GM21528 (cell line): Measurements from ENCODE around the gene SZRD1.

Experiments
- ATAC-seq: cut with Tn5 transposase; IDR thresholded peaks from one replicate; pipeline ENCODE4 v1.9.1; 2021; ENCODE audit warnings: mild to moderate bottlenecking, moderate library complexity; ENCODE audit not compliant: unreplicated experiment, low FRiP score

SZRD1 gene

DNA sequence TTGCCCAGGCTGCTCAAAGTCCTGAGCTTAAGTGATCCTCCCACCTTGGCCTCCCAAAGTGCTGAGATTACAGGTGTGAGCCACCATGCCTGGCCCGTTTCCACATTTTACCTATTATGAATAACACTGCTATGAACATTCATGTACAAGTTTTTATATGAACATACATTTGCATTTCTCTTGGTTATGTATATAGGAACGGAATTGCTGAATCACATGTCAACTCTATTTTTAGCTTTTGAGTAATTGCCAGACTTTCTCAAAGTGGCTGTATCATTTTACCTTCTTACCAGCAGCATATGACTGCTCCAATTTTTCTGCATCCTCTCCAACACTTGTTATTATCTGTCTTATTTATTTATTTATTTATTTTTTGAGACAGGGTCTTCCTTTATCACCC, 67.5 kb downstream of the SZRD1 start:
- no peak for ATAC-seq

DNA sequence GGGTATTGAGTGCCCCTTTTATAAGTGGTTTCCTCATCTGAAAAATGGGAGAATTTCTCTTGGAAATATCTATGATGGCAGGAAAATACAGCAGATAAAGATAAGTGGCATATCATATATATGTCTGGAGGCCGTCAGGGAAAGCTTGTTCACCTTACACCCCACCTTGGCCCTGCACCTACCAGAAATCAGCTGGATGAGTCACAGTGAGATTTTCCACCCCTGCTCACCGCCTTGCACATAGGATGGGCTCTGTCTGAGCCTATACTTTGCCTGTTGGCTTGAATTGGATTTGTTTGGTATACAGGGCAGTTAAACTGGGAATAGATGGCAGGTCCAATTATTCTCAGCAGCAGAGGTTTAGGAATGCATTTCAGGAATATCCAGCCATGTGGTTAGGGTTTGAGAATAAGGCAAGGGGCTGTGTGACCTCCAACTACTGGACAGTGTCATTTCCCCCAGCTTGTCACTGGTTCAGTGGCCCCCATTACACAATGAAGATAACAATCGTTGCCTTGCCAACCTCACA, 70.0 kb downstream of the SZRD1 start, which contains the start of gene SPATA21:
Gene SPATA21, minus strand, starts transcription at position 479 of the 529 bp plus-strand sequence. CDS start 6,053 bp downstream, outside the sequence.
- ATAC-seq = no peak

DNA sequence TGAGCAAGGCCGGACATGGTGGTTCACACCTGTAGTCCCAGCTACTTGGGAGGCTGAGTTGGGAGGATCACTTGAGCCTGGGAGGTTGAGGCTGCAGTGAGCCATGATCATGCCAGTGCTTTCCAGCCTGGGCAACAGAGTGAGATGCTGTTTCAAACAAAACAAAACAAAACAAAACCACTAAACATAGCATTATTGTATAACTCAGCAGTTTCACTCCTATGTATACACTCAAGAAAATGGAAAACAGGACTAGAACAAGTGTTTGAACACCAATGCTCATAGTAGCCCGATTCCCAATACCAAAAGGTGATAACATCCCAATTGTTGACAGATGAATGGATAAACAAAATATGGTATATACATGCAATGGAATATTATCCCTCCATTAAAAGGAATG, 71.5 kb downstream of the SZRD1 start:
- no peak for ATAC-seq

DNA sequence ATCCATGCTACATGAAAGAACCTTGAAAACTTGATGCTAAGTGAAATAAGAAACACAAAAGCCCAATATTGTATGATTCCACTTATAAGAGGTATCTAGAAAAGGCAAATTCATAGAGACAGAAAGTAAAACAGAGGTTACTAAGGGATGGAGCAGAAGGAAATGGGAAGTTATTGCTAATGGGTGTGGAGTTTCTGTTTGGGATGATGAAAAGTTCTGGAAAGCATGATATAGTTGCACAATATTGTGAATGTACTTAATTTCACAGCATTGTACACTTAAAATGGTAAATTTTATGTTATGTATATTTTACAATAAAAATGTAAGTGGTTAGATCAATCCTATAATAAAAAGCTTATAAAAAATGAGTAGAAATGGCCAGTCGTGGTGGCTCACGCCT, 71.9 kb downstream of the SZRD1 start:
- no peak for ATAC-seq

DNA sequence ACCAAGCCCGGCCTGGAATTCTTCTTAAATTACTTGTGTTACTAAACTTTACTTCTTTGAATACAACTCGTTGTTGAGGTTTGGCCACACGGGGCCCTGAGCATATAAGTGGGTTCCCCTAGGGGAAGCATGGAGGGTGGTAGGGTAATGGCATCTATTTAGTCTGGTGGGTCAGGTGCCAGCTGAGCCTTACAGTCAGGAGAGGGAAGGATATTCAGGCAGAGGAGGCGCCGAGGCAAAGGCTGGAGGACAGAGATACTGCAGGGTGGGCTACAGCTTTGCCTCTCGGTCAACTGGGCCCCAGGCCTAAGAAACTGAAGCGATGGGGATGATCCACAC, 73.1 kb downstream of the SZRD1 start:
- no peak for ATAC-seq

DNA sequence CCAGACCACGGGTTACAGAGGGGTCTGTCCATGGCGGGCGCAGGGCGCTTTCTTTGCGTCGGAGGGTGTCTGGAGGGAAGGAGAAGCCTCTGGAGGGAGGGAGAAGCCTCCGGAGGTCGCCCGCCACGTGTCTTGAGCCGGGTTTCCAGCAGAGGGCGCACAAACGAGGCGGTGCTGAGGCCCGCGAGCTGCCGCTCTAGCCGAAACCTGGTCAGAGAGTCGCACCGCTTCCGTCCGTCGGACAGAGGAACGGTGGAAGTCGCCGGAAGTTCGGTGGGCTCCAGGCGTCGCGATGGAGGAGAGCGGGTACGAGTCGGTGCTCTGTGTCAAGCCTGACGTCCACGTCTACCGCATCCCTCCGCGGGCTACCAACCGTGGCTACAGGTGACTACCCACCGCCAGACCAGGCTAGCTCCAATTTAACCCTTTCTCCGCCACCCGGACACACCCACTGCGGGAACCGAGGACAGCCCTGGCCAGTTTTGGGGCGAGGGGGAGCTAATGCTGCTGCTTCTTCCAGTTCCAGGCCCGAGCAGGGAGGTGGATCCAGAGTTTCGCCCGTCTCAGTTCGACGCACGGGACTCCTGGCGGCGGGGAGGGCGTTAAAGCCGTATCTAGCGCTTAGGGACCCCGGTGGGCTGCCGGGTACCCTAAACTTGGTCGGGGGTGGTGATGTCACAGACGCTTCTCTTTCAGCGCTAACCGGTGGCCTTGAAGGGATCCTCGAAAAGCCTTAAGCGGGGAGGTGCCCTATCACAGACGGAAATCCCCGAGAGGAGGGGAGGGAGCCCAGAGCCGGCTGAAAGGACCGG, 73.6 kb downstream of the SZRD1 start, which contains the start of gene NECAP2:
Gene NECAP2, plus strand, starts transcription at position 255 of the 812 bp plus-strand sequence. Its CDS starts 38 bp downstream, at position 293.
- peak; percentile 84 for ATAC-seq

DNA sequence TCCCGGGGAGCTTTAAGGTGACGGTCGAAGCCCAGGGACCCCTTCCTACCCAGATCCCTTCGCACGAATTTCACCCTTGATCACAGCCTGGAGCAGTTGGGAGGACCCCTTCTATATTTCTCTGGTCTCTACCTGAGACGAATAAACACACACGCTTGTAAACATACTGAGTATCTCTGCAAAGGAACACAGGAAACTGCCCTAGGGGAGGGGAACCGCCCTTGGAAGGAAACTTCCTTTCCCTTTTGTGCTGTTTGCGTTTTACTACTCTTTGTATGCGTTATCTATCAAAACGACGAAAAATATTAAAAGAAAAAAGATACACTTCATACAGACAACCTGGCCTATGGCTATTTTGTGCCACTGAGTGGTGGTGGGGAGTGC, 74.2 kb downstream of the SZRD1 start:
- no peak for ATAC-seq

DNA sequence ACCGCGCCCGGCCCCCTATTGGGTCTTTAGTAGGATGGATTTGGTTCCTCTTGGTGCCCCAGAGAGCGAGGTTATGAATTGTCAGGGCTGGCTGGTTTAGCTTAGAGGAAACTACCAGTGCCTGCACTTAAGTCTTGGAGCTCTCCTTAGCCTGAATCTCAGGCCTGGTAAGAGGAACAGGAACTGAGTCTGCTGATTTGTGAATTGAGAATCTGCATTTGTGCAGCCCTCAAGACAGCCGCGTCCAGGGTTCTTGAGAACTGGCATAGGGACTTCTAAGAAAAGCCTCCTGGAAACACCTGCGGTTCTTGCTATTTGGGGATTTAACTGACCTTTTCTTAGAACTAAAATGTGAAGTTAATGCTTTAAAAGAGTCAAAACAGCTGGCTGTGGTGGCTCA, 75.2 kb downstream of the SZRD1 start:
- ATAC-seq = no peak

DNA sequence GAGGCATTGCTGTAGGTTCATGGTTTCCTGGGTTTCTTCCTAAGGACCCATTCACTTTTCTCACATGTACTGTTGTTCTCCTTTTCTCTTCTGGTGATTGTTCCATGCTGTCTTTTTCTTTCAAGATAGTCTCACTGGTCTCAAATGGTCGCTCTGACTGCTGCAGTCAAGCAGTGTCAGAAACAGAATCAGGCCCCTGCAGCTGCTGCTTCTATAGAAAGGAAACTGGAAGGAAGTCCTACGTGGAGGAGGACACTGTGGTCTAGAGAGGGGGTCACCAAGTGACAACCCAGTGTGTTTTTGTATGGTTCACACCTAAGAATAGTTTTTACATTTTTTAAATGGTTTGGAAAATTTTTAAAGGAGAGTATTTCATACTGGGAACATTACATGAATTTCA, 75.9 kb downstream of the SZRD1 start:
- no peak for ATAC-seq

DNA sequence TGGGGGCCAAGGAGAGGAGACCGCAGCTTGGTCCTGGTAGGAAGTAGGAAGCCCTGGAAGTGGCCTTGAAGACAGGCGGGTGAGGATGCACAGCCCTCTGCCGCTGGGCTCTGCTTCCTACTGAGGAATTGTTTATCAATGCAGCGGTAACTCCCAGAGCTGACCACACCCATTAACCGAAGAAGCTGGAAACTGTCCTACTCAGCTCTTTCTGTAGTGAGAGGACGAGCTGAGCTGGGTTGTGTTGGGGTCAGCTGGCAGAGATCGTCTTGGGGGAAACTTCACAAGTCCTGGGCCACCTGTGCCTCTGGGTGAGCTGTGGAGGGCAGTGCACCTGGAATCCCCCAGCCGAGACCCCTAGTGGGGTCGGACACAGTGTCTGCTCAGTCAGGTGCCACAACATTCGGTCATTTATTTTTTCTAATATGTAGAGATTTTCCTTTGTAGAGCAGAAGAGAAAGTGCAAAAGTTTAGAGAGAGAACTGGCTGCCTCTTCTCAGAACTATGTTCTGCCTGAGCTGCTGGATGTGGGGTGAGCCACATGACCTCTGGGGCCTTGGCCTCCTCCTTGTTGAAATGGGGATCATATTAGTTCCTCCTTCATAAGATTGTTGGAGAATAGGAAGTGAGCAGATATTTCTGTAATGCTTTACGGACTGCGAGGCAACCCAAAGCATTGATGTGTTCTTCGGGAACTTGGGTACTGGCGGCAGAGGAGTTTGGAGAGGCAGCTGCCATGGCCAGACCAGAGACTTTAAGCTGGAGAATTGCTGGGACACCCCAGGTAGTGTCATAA, 77.1 kb downstream of the SZRD1 start:
- no peak for ATAC-seq

DNA sequence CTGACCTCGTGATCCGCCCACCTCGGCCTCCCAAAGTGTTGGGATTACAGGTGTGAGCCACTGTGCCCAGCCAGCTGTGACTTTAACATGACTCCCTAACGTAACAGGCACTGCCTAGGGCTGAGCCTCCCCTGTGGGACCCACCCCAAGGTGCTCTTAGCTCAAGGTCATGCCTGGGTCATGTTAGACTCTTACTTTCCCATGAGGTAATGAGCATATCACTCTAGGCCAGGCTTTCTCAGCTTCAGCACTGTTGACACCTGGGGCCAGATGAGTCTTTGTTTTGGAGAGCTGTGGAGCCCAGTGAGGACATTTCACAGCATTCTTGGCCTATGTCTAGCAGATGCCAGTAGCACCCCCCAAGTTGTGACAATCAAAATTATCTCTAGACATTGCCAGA, 78.0 kb downstream of the SZRD1 start:
- ATAC-seq = no peak

DNA sequence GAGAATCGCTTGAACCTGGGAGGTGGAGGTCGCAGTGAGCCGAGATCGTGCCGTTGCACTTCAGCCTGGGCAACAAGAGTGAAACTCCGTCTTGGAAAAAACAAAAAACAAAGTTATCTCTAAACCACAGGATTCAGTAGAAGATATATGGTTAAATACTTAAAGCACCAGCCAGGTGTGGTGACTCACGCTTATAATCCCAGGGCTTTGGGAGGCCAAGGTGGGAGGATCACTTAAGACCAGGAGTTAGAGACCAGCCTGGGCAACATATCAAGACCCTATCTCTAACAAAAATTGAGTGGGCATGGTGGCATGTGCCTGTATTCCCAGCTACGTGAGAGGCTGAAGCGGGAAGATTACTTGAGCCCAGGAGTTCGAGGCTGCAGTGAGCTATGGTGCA, 79.1 kb downstream of the SZRD1 start:
- ATAC-seq = no peak

DNA sequence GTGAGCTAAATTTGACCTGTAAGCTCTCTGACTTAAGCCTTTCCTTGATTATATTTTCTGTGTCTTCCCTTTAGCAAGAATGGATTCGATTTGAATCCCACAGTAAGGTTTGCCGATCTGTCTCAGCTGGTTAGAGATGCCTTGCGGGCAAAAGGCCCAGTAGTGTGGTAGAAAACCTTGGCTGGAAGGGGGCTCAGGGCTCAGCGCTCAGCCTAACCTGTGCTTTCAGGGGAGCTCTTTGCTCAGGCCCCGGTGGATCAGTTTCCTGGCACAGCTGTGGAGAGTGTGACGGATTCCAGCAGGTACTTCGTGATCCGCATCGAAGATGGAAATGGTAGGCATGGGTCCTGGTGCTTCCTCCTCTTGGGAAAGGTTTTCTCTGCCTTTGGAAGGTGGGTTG, 80.6 kb downstream of the SZRD1 start:
- ATAC-seq = no peak
